ENCODE measurements around the gene PCNP.

The PCNP gene

DNA sequence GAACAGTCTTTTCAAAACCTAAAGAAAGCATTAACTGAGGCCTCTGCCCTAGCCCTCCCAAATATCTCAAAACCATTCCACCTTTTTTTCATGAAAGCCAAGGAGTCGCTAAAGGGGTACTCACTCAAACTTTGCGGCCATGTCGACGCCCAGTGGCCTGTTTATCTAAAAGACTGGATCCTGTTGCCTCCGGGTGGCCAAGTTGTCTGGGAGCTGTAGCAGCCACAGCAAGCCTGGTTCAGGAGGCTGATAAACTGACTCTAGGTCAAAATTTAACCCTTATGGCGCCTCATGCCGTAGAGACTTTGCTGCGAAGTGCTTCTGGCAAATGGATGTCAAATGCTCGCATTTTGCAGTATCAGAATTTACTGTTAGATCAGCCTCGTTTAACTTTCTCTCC lies 63.5 kb downstream of the PCNP start:
- Histone ChIP-seq H3K4me1 (ENCODE audit: control insufficient read depth, low read length) (peaks cover 4% of the 10 kb centered on the region), H3K79me2 (ENCODE audit: control insufficient read depth, low read length) (no peaks in the 10 kb centered on the region), H3K27me3 (ENCODE audit: control insufficient read depth, low read length) (no peaks in the 10 kb centered on the region), H3K4me3 (ENCODE audit: low read length) (no peak overlapping the region), H3K36me3 (ENCODE audit: control insufficient read depth, low read length) (no peaks in the 10 kb centered on the region), H4K20me1 (ENCODE audit: control insufficient read depth, insufficient read depth, low read depth, low read length) (no peaks in the 10 kb centered on the region), H3F3A (ENCODE audit: control insufficient read depth, insufficient read depth) (no peaks in the 10 kb centered on the region), H3K9me3 (ENCODE audit: control insufficient read depth, insufficient read depth, low read length) (no peaks in the 10 kb centered on the region), H3K9me2 (replicated peaks; ENCODE audit: control insufficient read depth, low read length) (no peaks in the 10 kb centered on the region), H3K4me2 (ENCODE audit: low read length) (no peak overlapping the region), H3K27ac (ENCODE audit: low read depth, low read length) (no peak overlapping the region)
- TF ChIP-seq, protein P1, sequence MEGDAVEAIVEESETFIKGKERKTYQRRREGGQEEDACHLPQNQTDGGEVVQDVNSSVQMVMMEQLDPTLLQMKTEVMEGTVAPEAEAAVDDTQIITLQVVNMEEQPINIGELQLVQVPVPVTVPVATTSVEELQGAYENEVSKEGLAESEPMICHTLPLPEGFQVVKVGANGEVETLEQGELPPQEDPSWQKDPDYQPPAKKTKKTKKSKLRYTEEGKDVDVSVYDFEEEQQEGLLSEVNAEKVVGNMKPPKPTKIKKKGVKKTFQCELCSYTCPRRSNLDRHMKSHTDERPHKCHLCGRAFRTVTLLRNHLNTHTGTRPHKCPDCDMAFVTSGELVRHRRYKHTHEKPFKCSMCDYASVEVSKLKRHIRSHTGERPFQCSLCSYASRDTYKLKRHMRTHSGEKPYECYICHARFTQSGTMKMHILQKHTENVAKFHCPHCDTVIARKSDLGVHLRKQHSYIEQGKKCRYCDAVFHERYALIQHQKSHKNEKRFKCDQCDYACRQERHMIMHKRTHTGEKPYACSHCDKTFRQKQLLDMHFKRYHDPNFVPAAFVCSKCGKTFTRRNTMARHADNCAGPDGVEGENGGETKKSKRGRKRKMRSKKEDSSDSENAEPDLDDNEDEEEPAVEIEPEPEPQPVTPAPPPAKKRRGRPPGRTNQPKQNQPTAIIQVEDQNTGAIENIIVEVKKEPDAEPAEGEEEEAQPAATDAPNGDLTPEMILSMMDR (IDR thresholded peaks at IDR 0.05; ENCODE audit: low read depth, low read length, poor library complexity, severe bottlenecking), result no peak
- no peak for TF ChIP-seq EZH2phosphoT487 (IDR thresholded peaks at IDR 0.05; ENCODE audit: borderline replicate concordance, low read length)

DNA sequence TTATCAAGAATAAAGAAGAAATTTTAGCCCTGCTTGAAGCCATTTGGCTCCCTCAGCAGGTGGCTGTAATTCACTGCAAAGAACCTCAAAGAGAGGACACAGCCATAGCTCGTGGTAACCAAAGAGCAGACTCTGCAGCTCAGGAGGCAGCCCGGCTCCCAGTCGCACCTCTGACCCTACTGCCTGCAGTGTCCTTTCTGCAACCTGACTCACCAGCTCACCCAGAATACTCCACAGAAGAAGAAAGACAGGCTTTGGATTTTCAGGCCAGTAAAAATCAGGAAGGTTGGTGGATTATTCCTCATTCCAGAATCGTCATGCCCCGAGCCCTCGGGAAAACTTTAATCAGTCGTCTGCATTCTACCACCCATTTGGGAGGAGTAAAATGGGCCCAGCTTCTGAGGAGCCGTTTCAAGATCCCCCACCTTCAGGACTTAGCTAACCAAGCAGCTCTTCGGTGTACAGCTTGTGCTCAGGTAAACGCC lies 64.3 kb downstream of the PCNP start:
- Histone ChIP-seq H3K4me1 (ENCODE audit: control insufficient read depth, low read length) (peaks cover 4% of the 10 kb centered on the region), H3K4me2 (ENCODE audit: low read length) (no peak overlapping the region), H3K9me2 (replicated peaks; ENCODE audit: control insufficient read depth, low read length) (no peaks in the 10 kb centered on the region), H3K36me3 (ENCODE audit: control insufficient read depth, low read length) (no peaks in the 10 kb centered on the region), H3K27me3 (ENCODE audit: control insufficient read depth, low read length) (no peaks in the 10 kb centered on the region), H3K79me2 (ENCODE audit: control insufficient read depth, low read length) (no peaks in the 10 kb centered on the region), H4K20me1 (ENCODE audit: control insufficient read depth, insufficient read depth, low read depth, low read length) (no peaks in the 10 kb centered on the region), H3F3A (ENCODE audit: control insufficient read depth, insufficient read depth) (no peaks in the 10 kb centered on the region), H3K9me3 (ENCODE audit: control insufficient read depth, insufficient read depth, low read length) (no peaks in the 10 kb centered on the region), H3K4me3 (ENCODE audit: low read length) (no peak overlapping the region), H3K27ac (ENCODE audit: low read depth, low read length) (no peak overlapping the region)
- no peak for TF ChIP-seq EZH2phosphoT487 (IDR thresholded peaks at IDR 0.05; ENCODE audit: borderline replicate concordance, low read length)
- TF ChIP-seq, protein P1 (IDR thresholded peaks at IDR 0.05; ENCODE audit: low read depth, low read length, poor library complexity, severe bottlenecking), result no peak

DNA sequence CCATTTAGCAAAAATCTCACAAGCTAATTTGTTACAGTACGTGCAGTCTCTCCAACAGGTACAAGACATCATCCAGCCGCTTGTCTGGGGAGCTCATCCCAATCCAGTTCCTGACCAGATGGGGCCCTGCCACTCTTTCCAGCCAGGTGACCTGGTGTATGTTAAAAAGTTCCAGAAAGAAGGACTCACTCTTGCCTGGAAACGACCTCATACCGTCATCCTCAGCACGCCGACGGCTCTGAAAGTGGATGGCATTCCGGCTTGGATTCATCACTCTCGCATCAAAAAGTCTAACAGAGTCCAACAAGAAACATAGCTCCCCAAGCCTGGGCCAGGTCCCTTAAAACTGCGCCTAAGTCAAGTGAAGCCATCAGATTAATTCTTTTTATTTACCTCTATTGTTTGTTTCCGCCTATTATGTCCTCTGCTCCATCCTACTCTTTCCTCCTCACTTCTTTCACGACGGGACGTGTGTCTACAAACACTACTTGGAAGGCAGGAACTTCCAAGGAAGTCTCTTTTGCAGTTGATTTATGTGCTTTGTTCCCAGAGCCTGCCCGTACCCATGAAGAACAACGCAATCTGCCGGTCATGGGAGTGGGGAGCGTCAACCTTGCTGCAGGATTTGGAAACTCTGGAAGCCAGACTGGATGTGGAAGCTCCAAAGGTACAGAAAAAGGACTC lies 65.4 kb downstream of the PCNP start:
- no peaks in the 10 kb centered on the region for H3K27me3 ChIP-seq (ENCODE audit: control insufficient read depth, low read length)
- no peak overlapping the region for H3K4me2 ChIP-seq (ENCODE audit: low read length)
- no peaks in the 10 kb centered on the region for H3K9me3 ChIP-seq (ENCODE audit: control insufficient read depth, insufficient read depth, low read length)
- H3K9me2 ChIP-seq (replicated peaks; ENCODE audit: control insufficient read depth, low read length), result no peaks in the 10 kb centered on the region
- TF ChIP-seq, protein P1 (IDR thresholded peaks at IDR 0.05; ENCODE audit: low read depth, low read length, poor library complexity, severe bottlenecking), result no peak
- TF ChIP-seq EZH2phosphoT487 (IDR thresholded peaks at IDR 0.05; ENCODE audit: borderline replicate concordance, low read length), result no peak
- H3K36me3 ChIP-seq (ENCODE audit: control insufficient read depth, low read length), result no peaks in the 10 kb centered on the region
- no peaks in the 10 kb centered on the region for H4K20me1 ChIP-seq (ENCODE audit: control insufficient read depth, insufficient read depth, low read depth, low read length)
- no peaks in the 10 kb centered on the region for H3F3A ChIP-seq (ENCODE audit: control insufficient read depth, insufficient read depth)
- peaks cover 4% of the 10 kb centered on the region for H3K4me1 ChIP-seq (ENCODE audit: control insufficient read depth, low read length)
- H3K27ac ChIP-seq (ENCODE audit: low read depth, low read length), result no peak overlapping the region
- no peaks in the 10 kb centered on the region for H3K79me2 ChIP-seq (ENCODE audit: control insufficient read depth, low read length)
- no peak overlapping the region for H3K4me3 ChIP-seq (ENCODE audit: low read length)

Data from DOHH2 (cell line).